ENCODE data around the gene MXRA8. TPM values are rescaled to one million over a fixed set of nuclear protein-coding genes. Genes with fewer than 3 reads are reported as not detected.

MXRA8 gene
- total RNA-seq, 4 donors from 2014 or later, result 34.1 to 76.1 (median 35.9) TPM

DNA sequence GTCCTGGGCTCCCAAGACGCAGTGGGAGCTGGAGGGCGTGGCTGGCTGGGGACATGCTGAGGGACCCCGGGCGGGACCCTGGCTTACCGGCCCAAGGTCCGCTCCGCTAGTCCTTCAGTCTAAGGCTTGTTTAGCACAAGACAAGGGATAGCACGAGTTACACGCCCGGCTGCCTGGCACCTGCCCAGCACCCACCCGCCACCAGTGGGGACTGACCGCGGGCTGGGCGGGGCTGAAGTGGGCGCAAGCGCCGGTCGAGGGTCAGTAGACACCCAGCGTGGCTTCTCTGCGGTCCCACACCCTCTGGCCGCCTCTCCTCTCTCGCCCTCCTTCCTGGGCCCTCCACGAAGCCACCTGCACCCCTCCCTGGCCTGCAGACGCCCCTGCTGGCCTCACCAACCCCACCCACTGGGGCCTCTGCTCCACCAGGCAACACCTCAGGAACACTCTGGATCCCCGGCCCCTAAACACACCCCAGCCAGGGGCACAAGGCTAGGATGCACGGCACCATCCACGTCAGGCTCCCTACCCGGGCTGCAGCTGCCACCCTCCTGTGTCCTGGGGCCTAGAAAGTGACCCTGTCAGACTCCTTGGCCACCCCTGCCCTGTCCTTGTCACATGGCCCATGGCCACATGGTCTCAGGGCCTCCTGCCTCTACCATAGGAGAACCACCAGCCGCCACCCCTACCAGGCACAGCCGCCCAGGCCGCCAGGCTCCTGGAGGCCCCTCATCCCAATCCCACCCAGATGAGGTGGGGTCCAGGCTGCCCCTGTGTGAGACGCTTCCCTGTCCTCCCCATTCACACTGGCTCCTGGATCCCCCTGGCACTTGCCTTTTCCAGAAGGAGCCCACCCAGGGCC is 21.2 kb downstream of the MXRA8 start:
- intact Hi-C loops (cut with DNase I; ENCODE audit: low total_unique reads), result no loop called here
- TF ChIP-seq, protein P1, sequence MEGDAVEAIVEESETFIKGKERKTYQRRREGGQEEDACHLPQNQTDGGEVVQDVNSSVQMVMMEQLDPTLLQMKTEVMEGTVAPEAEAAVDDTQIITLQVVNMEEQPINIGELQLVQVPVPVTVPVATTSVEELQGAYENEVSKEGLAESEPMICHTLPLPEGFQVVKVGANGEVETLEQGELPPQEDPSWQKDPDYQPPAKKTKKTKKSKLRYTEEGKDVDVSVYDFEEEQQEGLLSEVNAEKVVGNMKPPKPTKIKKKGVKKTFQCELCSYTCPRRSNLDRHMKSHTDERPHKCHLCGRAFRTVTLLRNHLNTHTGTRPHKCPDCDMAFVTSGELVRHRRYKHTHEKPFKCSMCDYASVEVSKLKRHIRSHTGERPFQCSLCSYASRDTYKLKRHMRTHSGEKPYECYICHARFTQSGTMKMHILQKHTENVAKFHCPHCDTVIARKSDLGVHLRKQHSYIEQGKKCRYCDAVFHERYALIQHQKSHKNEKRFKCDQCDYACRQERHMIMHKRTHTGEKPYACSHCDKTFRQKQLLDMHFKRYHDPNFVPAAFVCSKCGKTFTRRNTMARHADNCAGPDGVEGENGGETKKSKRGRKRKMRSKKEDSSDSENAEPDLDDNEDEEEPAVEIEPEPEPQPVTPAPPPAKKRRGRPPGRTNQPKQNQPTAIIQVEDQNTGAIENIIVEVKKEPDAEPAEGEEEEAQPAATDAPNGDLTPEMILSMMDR (IDR thresholded peaks at IDR 0.05), result no peak
- TF ChIP-seq POLR2A (IDR thresholded peaks at IDR 0.05), result no peak
- H3K4me3 ChIP-seq (ENCODE audit: low read depth, poor library complexity, severe bottlenecking), result no peak overlapping the region
- WGBS, 2 donors, result 93 to 97% methylated on average over 31 to 32 of the region's 32 CpGs
- no peak for DNase-seq (ENCODE audit: low spot score in 2 of 2)

DNA sequence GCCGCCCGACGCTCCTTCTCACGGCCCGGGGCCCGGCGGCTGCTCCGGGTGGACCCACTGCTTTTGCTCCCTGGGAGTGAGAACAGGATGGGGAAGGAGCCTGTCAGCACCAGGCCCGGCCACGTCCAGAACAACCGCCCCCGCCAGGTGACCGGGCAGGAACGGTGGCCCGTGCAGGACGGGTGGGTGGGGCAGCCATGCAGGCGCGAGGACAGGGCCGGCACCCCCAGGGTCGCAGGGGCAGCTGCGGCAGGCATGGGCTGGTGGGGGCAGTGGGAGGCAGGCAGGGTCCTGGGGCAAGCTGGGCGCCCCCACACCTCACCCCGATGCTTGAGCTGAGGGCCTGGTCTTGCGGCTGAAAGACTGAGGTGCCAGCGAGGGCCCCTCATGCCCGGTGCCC is 21.9 kb downstream of the MXRA8 start:
- intact Hi-C loops (cut with DNase I; ENCODE audit: low total_unique reads), result no loop called here
- DNase-seq (ENCODE audit: low spot score in 2 of 2), result no peak
- WGBS, 2 donors, result 88 to 97% methylated on average over 11 to 20 of the region's 26 CpGs
- no peak overlapping the region for H3K4me3 ChIP-seq (ENCODE audit: low read depth, poor library complexity, severe bottlenecking)
- TF ChIP-seq, protein P1 (IDR thresholded peaks at IDR 0.05), result no peak
- TF ChIP-seq POLR2A (IDR thresholded peaks at IDR 0.05), result no peak

DNA sequence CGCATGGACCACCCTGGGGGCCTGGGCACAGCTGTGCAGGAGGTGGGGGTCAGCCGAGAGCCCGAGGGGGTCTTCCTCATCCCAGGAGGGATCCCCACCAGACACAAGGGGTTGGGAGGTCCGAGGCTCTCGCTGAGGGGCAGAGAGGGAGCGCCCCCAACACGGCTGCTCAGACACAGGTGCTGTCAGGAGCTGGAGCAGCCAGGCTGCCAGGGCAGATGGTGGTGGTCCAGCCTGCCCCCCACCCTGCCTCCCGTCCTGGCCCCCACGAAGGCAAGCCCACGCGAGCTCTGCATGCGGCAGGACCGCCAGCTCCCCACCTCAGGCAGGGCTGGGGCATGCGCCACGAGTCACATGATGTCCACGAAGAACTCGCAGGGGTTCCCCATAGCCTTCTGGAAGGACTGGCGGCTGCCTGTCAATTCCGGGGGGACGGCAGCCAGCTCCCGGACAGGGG is 22.5 kb downstream of the MXRA8 start:
- no peak for TF ChIP-seq POLR2A (IDR thresholded peaks at IDR 0.05)
- TF ChIP-seq, protein P1 (IDR thresholded peaks at IDR 0.05), result no peak
- no peak overlapping the region for H3K4me3 ChIP-seq (ENCODE audit: low read depth, poor library complexity, severe bottlenecking)
- WGBS, 2 donors, result 81 to 88% methylated on average over 6 to 9 of the region's 21 CpGs
- intact Hi-C loops (cut with DNase I; ENCODE audit: low total_unique reads), result no loop called here
- no peak for DNase-seq (ENCODE audit: low spot score in 2 of 2)

DNA sequence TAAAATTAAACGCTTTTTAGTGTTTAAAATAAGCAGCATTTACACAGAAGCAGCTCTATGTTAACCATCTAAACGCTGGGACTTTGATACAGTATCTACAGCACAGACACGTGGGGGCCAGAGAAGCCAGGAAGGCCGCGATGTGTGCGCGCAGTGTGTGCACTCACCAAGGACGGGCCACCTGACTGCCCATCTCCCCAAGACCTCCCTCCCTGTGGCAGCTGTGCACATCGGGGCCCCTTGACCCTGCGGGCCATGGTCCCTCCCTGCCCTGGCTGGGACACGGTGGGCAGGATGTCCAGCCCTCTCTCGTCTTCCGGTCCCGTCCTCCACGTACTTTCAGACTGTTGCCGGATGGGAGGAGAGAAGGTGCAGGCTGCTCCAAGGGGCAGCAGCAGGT is 23.1 kb downstream of the MXRA8 start:
- no peak overlapping the region for H3K4me3 ChIP-seq (ENCODE audit: low read depth, poor library complexity, severe bottlenecking)
- intact Hi-C loops (cut with DNase I; ENCODE audit: low total_unique reads), result no loop called here
- WGBS, 2 donors, result 85% methylated on average over 16 of the region's 16 CpGs
- DNase-seq (ENCODE audit: low spot score in 2 of 2), result no peak
- TF ChIP-seq, protein P1 (IDR thresholded peaks at IDR 0.05), result no peak
- TF ChIP-seq POLR2A (IDR thresholded peaks at IDR 0.05), result no peak

DNA sequence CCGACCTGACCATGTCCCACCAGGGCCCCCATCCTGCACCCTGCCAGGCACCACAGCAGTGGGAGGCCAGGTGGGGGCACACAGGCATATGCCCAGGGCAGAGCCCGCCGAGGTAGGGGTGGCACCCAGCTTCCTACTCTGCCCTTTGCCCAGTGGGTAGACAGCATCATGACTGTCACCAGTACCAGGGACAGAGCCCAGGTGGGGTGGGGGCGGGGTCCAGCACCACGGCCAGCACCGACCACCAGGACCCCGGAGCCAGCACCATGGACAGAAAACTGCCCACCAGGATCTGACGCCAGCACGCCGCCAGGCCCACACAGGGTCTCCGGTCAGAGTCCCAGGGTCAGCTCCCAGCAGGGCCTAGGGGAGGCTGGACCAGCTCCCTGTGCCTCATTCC is 23.5 kb downstream of the MXRA8 start:
- intact Hi-C loops (cut with DNase I; ENCODE audit: low total_unique reads), result no loop called here
- DNase-seq (ENCODE audit: low spot score in 2 of 2), result no peak
- 66 to 92% methylated on average over 5 to 9 of the region's 11 CpGs for WGBS, 2 donors
- TF ChIP-seq, protein P1 (IDR thresholded peaks at IDR 0.05), result no peak
- no peak for TF ChIP-seq POLR2A (IDR thresholded peaks at IDR 0.05)
- no peak overlapping the region for H3K4me3 ChIP-seq (ENCODE audit: low read depth, poor library complexity, severe bottlenecking)
